SK-N-MC (cell line): ENCODE data around the gene ITIH2.
"Not testable (repeated sequence)": the region's sequence is repeated elsewhere in the genome, so short reads cannot be mapped to it uniquely, and the experiment has no call there.

Source experiments
- DNase-seq: peaks from one replicate; pipeline ENCODE4 v3.0.0-alpha.2; 2011; ENCODE audit warnings: low read depth, low spot score
- H3K27ac ChIP-seq: fragments of 200-600 bp; sonication (generic); 2 replicates; pipeline ENCODE4 v1.5.1; 2016; ENCODE audit warnings: mixed run types
- H3K36me3 ChIP-seq: fragments of 200-600 bp; sonication (generic); 2 replicates; pipeline ENCODE4 v1.6.1; 2017; ENCODE audit warnings: antibody characterized with exemption, low read length, mixed read lengths; ENCODE audit not compliant: insufficient read depth
- H3K4me3 ChIP-seq: fragments of 200-600 bp; sonication (generic); 2 replicates; pipeline ENCODE4 v1.5.1; 2016
- H3K9ac ChIP-seq: fragments of 200-600 bp; sonication (generic); 2 replicates; pipeline ENCODE4 v1.8.0; 2017; ENCODE audit warnings: mixed run types, mixed read lengths; ENCODE audit not compliant: insufficient read length
- H3K9me3 ChIP-seq: fragments of 200-600 bp; sonication (generic); 2 replicates; pipeline ENCODE4 v1.6.1; 2017; ENCODE audit warnings: low read depth, mild to moderate bottlenecking, antibody characterized with exemption, low read length, moderate library complexity, mixed read lengths
- EZH2 ChIP-seq: fragments of 200-600 bp; sonication (generic); IDR thresholded peaks from one replicate; pipeline ENCODE4 v1.6.1; 2017; ENCODE audit warnings: antibody characterized with exemption
- FOXP2 ChIP-seq: optimal IDR thresholded peaks from 2 replicates; pipeline ENCODE3; 2011; ENCODE audit warnings: mild to moderate bottlenecking, moderate library complexity; ENCODE audit not compliant: insufficient read depth; ENCODE audit errors: extremely low read length, control extremely low read depth
- POLR2AphosphoS5 ChIP-seq: IDR thresholded peaks from 2 replicates; pipeline ENCODE4 v1.6.1; 2012; ENCODE audit warnings: mild to moderate bottlenecking, low read depth, low read length, borderline replicate concordance

Gene ITIH2

GRCh38 chr10:7707102-7707501, 4.0 kb downstream of the ITIH2 start:
- Histone ChIP-seq H3K27ac (no peak overlapping the region), H3K4me3 (no peak overlapping the region), H3K36me3 (no peaks in the 10 kb centered on the region), H3K9ac (no peak overlapping the region), H3K9me3 (no peaks in the 10 kb centered on the region)
- no peak for TF ChIP-seq FOXP2
- TF ChIP-seq POLR2AphosphoS5, result no peak
- no peak for TF ChIP-seq EZH2
- no peak for DNase-seq

GRCh38 chr10:7707858-7708622, 4.9 kb downstream of the ITIH2 start:
- no peak overlapping the region for H3K27ac ChIP-seq
- H3K9me3 ChIP-seq, result no peaks in the 10 kb centered on the region
- H3K36me3 ChIP-seq, result no peaks in the 10 kb centered on the region
- TF ChIP-seq EZH2 (no peak), POLR2AphosphoS5 (no peak), FOXP2 (no peak)
- DNase-seq, result no peak
- no peak overlapping the region for H3K9ac ChIP-seq
- no peak overlapping the region for H3K4me3 ChIP-seq

GRCh38 chr10:7708832-7709231, 5.7 kb downstream of the ITIH2 start:
- Histone ChIP-seq H3K9ac (no peak overlapping the region), H3K9me3 (no peaks in the 10 kb centered on the region), H3K4me3 (no peak overlapping the region), H3K27ac (no peak overlapping the region), H3K36me3 (no peaks in the 10 kb centered on the region)
- no peak for TF ChIP-seq FOXP2
- no peak for TF ChIP-seq EZH2
- TF ChIP-seq POLR2AphosphoS5, result no peak
- no peak for DNase-seq

GRCh38 chr10:7710446-7710845, 7.3 kb downstream of the ITIH2 start:
- DNase-seq, result no peak
- TF ChIP-seq EZH2, result no peak
- no peak for TF ChIP-seq POLR2AphosphoS5
- no peak for TF ChIP-seq FOXP2
- Histone ChIP-seq H3K4me3 (no peak overlapping the region), H3K36me3 (no peaks in the 10 kb centered on the region), H3K9ac (no peak overlapping the region), H3K9me3 (no peaks in the 10 kb centered on the region), H3K27ac (no peak overlapping the region)

- not testable (repeated sequence) for H3K36me3 ChIP-seq, H3K4me3 ChIP-seq, H3K27ac ChIP-seq, DNase-seq, H3K9ac ChIP-seq, H3K9me3 ChIP-seq
These were observed 8.0 kb downstream of the ITIH2 start for GRCh38 chr10:7711075-7711474.

GRCh38 chr10:7715515-7715914, 12.4 kb downstream of the ITIH2 start:
- no peaks in the 10 kb centered on the region for H3K9me3 ChIP-seq
- no peak overlapping the region for H3K27ac ChIP-seq
- no peaks in the 10 kb centered on the region for H3K36me3 ChIP-seq
- no peak for DNase-seq
- no peak for TF ChIP-seq FOXP2
- no peak for TF ChIP-seq EZH2
- TF ChIP-seq POLR2AphosphoS5, result no peak
- H3K9ac ChIP-seq, result no peak overlapping the region
- no peak overlapping the region for H3K4me3 ChIP-seq

GRCh38 chr10:7717767-7718166, 14.7 kb downstream of the ITIH2 start:
- Histone ChIP-seq H3K36me3 (no peaks in the 10 kb centered on the region), H3K9me3 (no peaks in the 10 kb centered on the region), H3K9ac (no peak overlapping the region), H3K27ac (no peak overlapping the region), H3K4me3 (no peak overlapping the region)
- DNase-seq, result no peak
- TF ChIP-seq EZH2 (no peak), POLR2AphosphoS5 (no peak), FOXP2 (no peak)

- Histone ChIP-seq H3K9me3 (no peaks in the 10 kb centered on the region), H3K9ac (no peak overlapping the region), H3K27ac (no peak overlapping the region), H3K36me3 (no peaks in the 10 kb centered on the region), H3K4me3 (no peak overlapping the region)
- DNase-seq, result no peak
- TF ChIP-seq EZH2 (no peak), FOXP2 (no peak), POLR2AphosphoS5 (no peak)
These were observed 15.6 kb downstream of the ITIH2 start for GRCh38 chr10:7718685-7719084.

- H3K36me3 ChIP-seq, result no peaks in the 10 kb centered on the region
- no peak for TF ChIP-seq FOXP2
- no peak for TF ChIP-seq EZH2
- TF ChIP-seq POLR2AphosphoS5, result no peak
- H3K9ac ChIP-seq, result no peak overlapping the region
- no peaks in the 10 kb centered on the region for H3K9me3 ChIP-seq
- DNase-seq, result no peak
- H3K4me3 ChIP-seq, result no peak overlapping the region
- H3K27ac ChIP-seq, result no peak overlapping the region
These were observed 17.4 kb downstream of the ITIH2 start for GRCh38 chr10:7720478-7720877.
